ENCODE results near the gene USP6NL.

- TF ChIP-seq, protein P1, sequence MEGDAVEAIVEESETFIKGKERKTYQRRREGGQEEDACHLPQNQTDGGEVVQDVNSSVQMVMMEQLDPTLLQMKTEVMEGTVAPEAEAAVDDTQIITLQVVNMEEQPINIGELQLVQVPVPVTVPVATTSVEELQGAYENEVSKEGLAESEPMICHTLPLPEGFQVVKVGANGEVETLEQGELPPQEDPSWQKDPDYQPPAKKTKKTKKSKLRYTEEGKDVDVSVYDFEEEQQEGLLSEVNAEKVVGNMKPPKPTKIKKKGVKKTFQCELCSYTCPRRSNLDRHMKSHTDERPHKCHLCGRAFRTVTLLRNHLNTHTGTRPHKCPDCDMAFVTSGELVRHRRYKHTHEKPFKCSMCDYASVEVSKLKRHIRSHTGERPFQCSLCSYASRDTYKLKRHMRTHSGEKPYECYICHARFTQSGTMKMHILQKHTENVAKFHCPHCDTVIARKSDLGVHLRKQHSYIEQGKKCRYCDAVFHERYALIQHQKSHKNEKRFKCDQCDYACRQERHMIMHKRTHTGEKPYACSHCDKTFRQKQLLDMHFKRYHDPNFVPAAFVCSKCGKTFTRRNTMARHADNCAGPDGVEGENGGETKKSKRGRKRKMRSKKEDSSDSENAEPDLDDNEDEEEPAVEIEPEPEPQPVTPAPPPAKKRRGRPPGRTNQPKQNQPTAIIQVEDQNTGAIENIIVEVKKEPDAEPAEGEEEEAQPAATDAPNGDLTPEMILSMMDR (IDR thresholded peaks at IDR 0.05), result no peak
- TF ChIP-seq POLR2AphosphoS5 (IDR thresholded peaks at IDR 0.05), result no peak
These were observed 53.9 kb downstream of the USP6NL start for GRCh38 chr10:11557513-11557912.
